Liver (tissue), 9 donors: ENCODE results near the gene SLC44A3. TPM values are rescaled to one million over a fixed set of nuclear protein-coding genes. Genes with fewer than 3 reads are reported as not detected.

Experiments
- DNase-seq: peaks from one replicate; pipeline ENCODE4 v3.0.0-alpha.2; 2017; ENCODE audit warnings: low spot score
- H3K27ac ChIP-seq, 2 donors: one replicate each; pipeline ENCODE4 v1.7.0; 2013; ENCODE audit warnings: inconsistent platforms in 2 of 2, low read length in 2 of 2, control low read depth in 1 of 2, low read depth in 1 of 2, mild to moderate bottlenecking in 1 of 2
- H3K27me3 ChIP-seq, 4 donors: one replicate each; pipeline versions ENCODE4 v1.6.1 to v1.7.0; 2013; ENCODE audit warnings: low read length in 3 of 4, inconsistent platforms in 1 of 4, mild to moderate bottlenecking in 1 of 4, moderate library complexity in 1 of 4; ENCODE audit not compliant: control insufficient read depth in 4 of 4, insufficient read depth in 4 of 4
- H3K36me3 ChIP-seq, 4 donors: one replicate each; pipeline versions ENCODE4 v1.6.1 to v1.7.0; 2013; ENCODE audit warnings: low read length in 3 of 4, mild to moderate bottlenecking in 3 of 4, low read depth in 1 of 4, moderate library complexity in 1 of 4; ENCODE audit not compliant: control insufficient read depth in 4 of 4, insufficient read depth in 3 of 4
- H3K4me1 ChIP-seq, 4 donors: one replicate each; pipeline versions ENCODE4 v1.6.1 to v1.7.0; 2013; ENCODE audit warnings: low read length in 3 of 4, mild to moderate bottlenecking in 3 of 4, moderate library complexity in 1 of 4; ENCODE audit not compliant: control insufficient read depth in 4 of 4, insufficient read depth in 4 of 4
- H3K4me3 ChIP-seq, 3 donors: one replicate each; pipeline versions ENCODE4 v1.6.1 to v1.7.0; 2013; ENCODE audit warnings: low read length in 3 of 3, control low read depth in 1 of 3, low read depth in 1 of 3, mild to moderate bottlenecking in 1 of 3
- H3K9ac ChIP-seq, 2 donors: one replicate each; pipeline ENCODE4 v1.7.0; 2013; ENCODE audit warnings: low read length in 2 of 2, mild to moderate bottlenecking in 2 of 2, moderate library complexity in 2 of 2, control low read depth in 1 of 2, low read depth in 1 of 2
- H3K9me3 ChIP-seq, 4 donors: one replicate each; pipeline versions ENCODE4 v1.6.1 to v1.7.0; 2013; ENCODE audit warnings: low read length in 3 of 4; ENCODE audit not compliant: control insufficient read depth in 4 of 4
- ATF3 ChIP-seq: IDR thresholded peaks from 2 replicates; pipeline ENCODE4 v1.6.1; 2016; ENCODE audit warnings: antibody characterized with exemption
- CTCF ChIP-seq: fragments of 150-350 bp; IDR thresholded peaks from 2 replicates; pipeline ENCODE4 v1.5.1; 2017; ENCODE audit warnings: improper control_type of control experiment, low read depth, low read length; ENCODE audit not compliant: missing input control
- EGR1 ChIP-seq, 2 donors: IDR thresholded peaks; 2 replicates each; pipeline ENCODE4 v1.6.1; 2016 to 2018; ENCODE audit warnings: antibody characterized with exemption in 2 of 2, low read depth in 2 of 2
- FOXA1 ChIP-seq: IDR thresholded peaks from 2 replicates; pipeline ENCODE4 v1.6.1; 2016; ENCODE audit warnings: antibody characterized with exemption
- FOXA2 ChIP-seq: IDR thresholded peaks from 2 replicates; pipeline ENCODE4 v1.6.1; 2016; ENCODE audit warnings: antibody characterized with exemption
- GABPA ChIP-seq, 2 donors: IDR thresholded peaks in 1 of 2; conservative IDR thresholded peaks in 1 of 2; 2 replicates each; pipeline ENCODE4 v1.6.1; 2016; ENCODE audit warnings: antibody characterized with exemption in 2 of 2, mild to moderate bottlenecking in 1 of 2, moderate library complexity in 1 of 2
- HNF4A ChIP-seq, 2 donors: conservative IDR thresholded peaks; 2 replicates each; pipeline ENCODE4 v1.6.1; 2016; ENCODE audit warnings: antibody characterized with exemption in 2 of 2, mild to moderate bottlenecking in 2 of 2
- HNF4G ChIP-seq: IDR thresholded peaks from 2 replicates; pipeline ENCODE4 v1.6.1; 2016; ENCODE audit warnings: antibody characterized with exemption
- JUND ChIP-seq, 2 donors: IDR thresholded peaks; 2 replicates each; pipeline ENCODE4 v1.6.1; 2016; ENCODE audit warnings: antibody characterized with exemption in 2 of 2
- MAX ChIP-seq: IDR thresholded peaks from 2 replicates; pipeline ENCODE4 v1.6.1; 2016; ENCODE audit warnings: antibody characterized with exemption
- NR2F2 ChIP-seq: IDR thresholded peaks from 2 replicates; pipeline ENCODE4 v1.6.1; 2016; ENCODE audit warnings: antibody characterized with exemption
- RAD21 ChIP-seq, 2 donors: IDR thresholded peaks; 2 replicates each; pipeline ENCODE4 v1.6.1; 2016; ENCODE audit warnings: antibody characterized with exemption in 2 of 2, mild to moderate bottlenecking in 2 of 2
- REST ChIP-seq: IDR thresholded peaks from 2 replicates; pipeline ENCODE4 v1.6.1; 2016; ENCODE audit warnings: antibody characterized with exemption, mild to moderate bottlenecking
- RXRA ChIP-seq, 2 donors: IDR thresholded peaks; 2 replicates each; pipeline ENCODE4 v1.6.1; 2017 to 2018; ENCODE audit warnings: antibody characterized with exemption in 2 of 2, mild to moderate bottlenecking in 1 of 2
- SP1 ChIP-seq: IDR thresholded peaks from 2 replicates; pipeline ENCODE4 v1.6.1; 2018; ENCODE audit warnings: antibody characterized with exemption, mild to moderate bottlenecking
- TAF1 ChIP-seq: conservative IDR thresholded peaks from 2 replicates; pipeline ENCODE4 v1.6.1; 2016; ENCODE audit warnings: antibody characterized with exemption, mild to moderate bottlenecking
- YY1 ChIP-seq: IDR thresholded peaks from 2 replicates; pipeline ENCODE4 v1.6.1; 2016; ENCODE audit warnings: antibody characterized with exemption, mild to moderate bottlenecking
- ZBTB33 ChIP-seq: IDR thresholded peaks from 2 replicates; pipeline ENCODE4 v1.6.1; 2016; ENCODE audit warnings: antibody characterized with exemption
- WGBS: extraction: QIAGEN DNeasy Blood & Tissue Kit; methylation state at CpG from one replicate; pipeline ENCODE4 v1.1.7; 2013; 5-methylcytosine and 5-hydroxymethylcytosine counted together
- polyA plus RNA-seq, 2 donors: library from polyadenylated mRNA; stranded (reverse) in 1 of 2; unstranded in 1 of 2; fragments of 200-250 nt in 1 of 2; fragments of >200 nt in 1 of 2; fragmentation: Nextera tagmentation in 1 of 2; extraction: Ambion mirVana in 1 of 2; gene quantifications; one replicate each; pipeline versions ENCODE4 v1.2.1 to v1.2.3, GENCODE V29; 2013 to 2015
- total RNA-seq, 2 donors: library from RNA; depleted of rRNA; stranded (reverse); fragments of >200 nt; gene quantifications; one replicate each; pipeline ENCODE4 v1.2.3, GENCODE V29; 2014
- donor health status: healthy.
- donor health status: healthy.
- donor health status: healthy.
- donor health status: healthy.
- donor health status: healthy.

Gene SLC44A3
- total and polyA plus RNA-seq, 4 donors, result 2.4 to 2.8 (median 2.7) TPM

GRCh38 chr1:94790246-94790645 is 29.9 kb upstream of the SLC44A3 start:
- no peaks in the 10 kb centered on the region for H3K9me3 ChIP-seq
- no peak overlapping the region for H3K27ac ChIP-seq
- no peaks in the 10 kb centered on the region for H3K36me3 ChIP-seq
- TF ChIP-seq FOXA2 (no peak), ATF3 (no peak), JUND (IDR thresholded peaks at IDR 0.05) (no peak), CTCF (no peak), YY1 (no peak), SP1 (no peak), GABPA (IDR thresholded peaks at IDR 0.05 in 1 of 2, conservative IDR thresholded peaks at IDR 0.05 in 1 of 2) (no peak), RAD21 (IDR thresholded peaks at IDR 0.05) (no peak), RXRA (IDR thresholded peaks at IDR 0.05) (no peak), EGR1 (IDR thresholded peaks at IDR 0.05; ENCODE audit: low read depth in 2 of 2) (no peak), HNF4A (conservative IDR thresholded peaks at IDR 0.05) (no peak), REST (no peak), FOXA1 (no peak), ZBTB33 (no peak), TAF1 (no peak), MAX (no peak), HNF4G (no peak), NR2F2 (no peak)
- no peak overlapping the region for H3K9ac ChIP-seq
- H3K4me1 ChIP-seq, result no peaks in the 10 kb centered on the region
- DNase-seq, result no peak
- H3K4me3 ChIP-seq, result no peak overlapping the region
- H3K27me3 ChIP-seq, result no peaks in the 10 kb centered on the region
- 88% methylated on average over 2 of the region's 2 CpGs for WGBS

- no peak overlapping the region for H3K9ac ChIP-seq
- no peak for TF ChIP-seq FOXA1
- no peak for TF ChIP-seq CTCF
- TF ChIP-seq HNF4G, result no peak
- TF ChIP-seq HNF4A (conservative IDR thresholded peaks at IDR 0.05), result no peak
- 98% methylated on average over 1 of the region's 1 CpG for WGBS
Observed at GRCh38 chr1:94790670-94791069, 29.5 kb upstream of the SLC44A3 start.

More at GRCh38 chr1:94790670-94791069, 29.5 kb upstream of the SLC44A3 start:
- no peaks in the 10 kb centered on the region for H3K9me3 ChIP-seq
- H3K36me3 ChIP-seq, result no peaks in the 10 kb centered on the region
- H3K4me1 ChIP-seq, result no peaks in the 10 kb centered on the region
- no peak overlapping the region for H3K27ac ChIP-seq
- H3K27me3 ChIP-seq, result no peaks in the 10 kb centered on the region
- H3K4me3 ChIP-seq, result no peak overlapping the region
- DNase-seq, result no peak
